ENCODE results near the gene LITAF.
"Not testable (repeated sequence)": the region's sequence is repeated elsewhere in the genome, so short reads cannot be mapped to it uniquely, and the experiment has no call there.

The LITAF gene

GRCh38 chr16:11572301-11572995 lies 14.3 kb downstream of the LITAF start:
- DNase-seq: peak; percentile 84

- DNase-seq: no peak
Observed at GRCh38 chr16:11571549-11571948, 15.2 kb downstream of the LITAF start.

GRCh38 chr16:11570806-11571205 lies 15.9 kb downstream of the LITAF start:
- no peak for DNase-seq

GRCh38 chr16:11570258-11570657 lies 16.5 kb downstream of the LITAF start:
- DNase-seq: no peak

GRCh38 chr16:11566398-11566797 lies 20.3 kb downstream of the LITAF start:
- DNase-seq: no peak

GRCh38 chr16:11565665-11566064 lies 21.1 kb downstream of the LITAF start:
- DNase-seq: no peak

GRCh38 chr16:11564046-11564926 lies 22.4 kb downstream of the LITAF start:
- no peak for DNase-seq

GRCh38 chr16:11563493-11564040 lies 23.2 kb downstream of the LITAF start:
- DNase-seq: no peak

- DNase-seq: peak; percentile 42
Observed at GRCh38 chr16:11562941-11563340, 23.8 kb downstream of the LITAF start.

- DNase-seq: no peak
Observed at GRCh38 chr16:11562411-11562810, 24.3 kb downstream of the LITAF start.

- DNase-seq: no peak
Observed at GRCh38 chr16:11561856-11562255, 24.9 kb downstream of the LITAF start.

GRCh38 chr16:11561454-11561805 lies 25.3 kb downstream of the LITAF start:
- no peak for DNase-seq

GRCh38 chr16:11560701-11561453 lies 25.8 kb downstream of the LITAF start:
- DNase-seq: peak; percentile 86

- DNase-seq: not testable (repeated sequence)
Observed at GRCh38 chr16:11558308-11558823, 28.4 kb downstream of the LITAF start.

- no peak for DNase-seq
Observed at GRCh38 chr16:11557801-11558200, 28.9 kb downstream of the LITAF start.

- peak; percentile 50 for DNase-seq
Observed at GRCh38 chr16:11556945-11557720, 29.6 kb downstream of the LITAF start.

GRCh38 chr16:11556214-11556819 lies 30.4 kb downstream of the LITAF start:
- no peak for DNase-seq

- DNase-seq: no peak
Observed at GRCh38 chr16:11554053-11554452, 32.7 kb downstream of the LITAF start.

GRCh38 chr16:11553371-11553770 lies 33.3 kb downstream of the LITAF start:
- no peak for DNase-seq

- DNase-seq: no peak
Observed at GRCh38 chr16:11552440-11552839, 34.3 kb downstream of the LITAF start.

- DNase-seq: no peak
Observed at GRCh38 chr16:11551842-11552241, 34.9 kb downstream of the LITAF start.

All from CD4-positive, alpha-beta T cell treated with Interleukin-21 for 1 hour (primary cell).